ENCODE data around the gene SLC26A11.

- no peak for TF ChIP-seq CTCF (IDR thresholded peaks at IDR 0.05; ENCODE audit: insufficient read depth, low read length)
- TF ChIP-seq POLR2AphosphoS5 (IDR thresholded peaks at IDR 0.05; ENCODE audit: low read depth), result no peak
- no peak for TF ChIP-seq REST (IDR thresholded peaks at IDR 0.05; ENCODE audit: insufficient replicate concordance, low read depth)
Measured at GRCh38 chr17:80177986-80178595, 42.1 kb upstream of the SLC26A11 start.
